ENCODE data around the gene EPN2.
"Not testable (repeated sequence)": the region's sequence is repeated elsewhere in the genome, so short reads cannot be mapped to it uniquely, and the experiment has no call there.

Gene EPN2

GRCh38 chr17:19237139-19237388 lies at the start of gene EPN2:
Gene EPN2 (plus strand): TSS chr17:19237366. CDS start chr17:19283120, 45,754 bp downstream.
- not testable (repeated sequence) for DNase-seq

GRCh38 chr17:19187883-19188869 lies 49.0 kb upstream of the EPN2 start:
- not testable (repeated sequence) for DNase-seq

GRCh38 chr17:19188870-19189708 lies 48.1 kb upstream of the EPN2 start:
- not testable (repeated sequence) for DNase-seq

GRCh38 chr17:19189781-19190405 lies 47.3 kb upstream of the EPN2 start:
- DNase-seq, result not testable (repeated sequence)

GRCh38 chr17:19196382-19197204 lies 40.6 kb upstream of the EPN2 start:
- DNase-seq, result not testable (repeated sequence)

- not testable (repeated sequence) for DNase-seq
These were observed 34.7 kb upstream of the EPN2 start for GRCh38 chr17:19202448-19202847.

GRCh38 chr17:19203429-19203828 lies 33.7 kb upstream of the EPN2 start:
- DNase-seq, result not testable (repeated sequence)

- not testable (repeated sequence) for DNase-seq
These were observed 21.9 kb upstream of the EPN2 start for GRCh38 chr17:19215074-19215860.

- not testable (repeated sequence) for DNase-seq
These were observed 20.8 kb upstream of the EPN2 start for GRCh38 chr17:19216148-19216926.

GRCh38 chr17:19218914-19219313 lies 18.3 kb upstream of the EPN2 start:
- not testable (repeated sequence) for DNase-seq

- not testable (repeated sequence) for DNase-seq
These were observed 17.8 kb upstream of the EPN2 start for GRCh38 chr17:19219384-19219783.

GRCh38 chr17:19220195-19220594 lies 17.0 kb upstream of the EPN2 start:
- DNase-seq, result not testable (repeated sequence)

GRCh38 chr17:19226610-19227588 lies 10.3 kb upstream of the EPN2 start:
- DNase-seq, result not testable (repeated sequence)

GRCh38 chr17:19234676-19235075 lies 2.5 kb upstream of the EPN2 start:
- DNase-seq, result not testable (repeated sequence)

- not testable (repeated sequence) for DNase-seq
These were observed 621 bp upstream of the EPN2 start for GRCh38 chr17:19236351-19237138.

- DNase-seq, result no peak
These were observed 412 bp downstream of the EPN2 start for GRCh38 chr17:19237389-19238166.

GRCh38 chr17:19238167-19238505 lies 970 bp downstream of the EPN2 start:
- peak; percentile 24 for DNase-seq

- DNase-seq, result no peak
These were observed 2.4 kb downstream of the EPN2 start for GRCh38 chr17:19239544-19239943.

Data from NCI-H345 (cell line).